Neural progenitor cell (in vitro differentiated cells): ENCODE data around the gene AKR7A2.

Source experiments
- EZH2phosphoT487 ChIP-seq: fragments of 200-600 bp; sonication (generic); IDR thresholded peaks from 2 replicates; pipeline ENCODE4 v1.6.1; 2017; ENCODE audit warnings: antibody characterized with exemption
- TF ChIP-seq, protein P1 (sequence below): fragments of 200-600 bp; sonication (generic); IDR thresholded peaks from 2 replicates; pipeline ENCODE4 v1.5.1; 2017; ENCODE audit warnings: antibody characterized with exemption, mild to moderate bottlenecking

DNA sequence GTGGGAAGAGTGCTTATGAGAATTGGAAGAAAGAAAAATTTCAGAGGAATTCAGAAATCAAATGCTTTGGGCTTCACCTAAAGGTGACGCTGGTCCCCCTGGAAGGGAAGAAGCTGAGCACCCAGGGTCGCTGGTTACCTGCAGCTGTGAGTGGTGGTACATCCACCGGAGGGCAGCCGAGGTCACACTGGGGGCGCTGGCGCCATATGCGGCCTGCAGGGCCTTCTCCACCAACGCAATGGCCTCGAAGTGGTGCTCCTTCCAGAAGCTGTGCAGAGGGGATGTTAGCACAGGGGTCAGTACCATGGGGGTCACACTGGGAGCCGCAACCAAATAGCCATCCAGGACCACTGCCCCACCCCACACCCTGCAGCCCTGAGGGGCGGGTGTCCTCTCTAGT lies 6.1 kb downstream of the AKR7A2 start:
- TF ChIP-seq, protein P1, sequence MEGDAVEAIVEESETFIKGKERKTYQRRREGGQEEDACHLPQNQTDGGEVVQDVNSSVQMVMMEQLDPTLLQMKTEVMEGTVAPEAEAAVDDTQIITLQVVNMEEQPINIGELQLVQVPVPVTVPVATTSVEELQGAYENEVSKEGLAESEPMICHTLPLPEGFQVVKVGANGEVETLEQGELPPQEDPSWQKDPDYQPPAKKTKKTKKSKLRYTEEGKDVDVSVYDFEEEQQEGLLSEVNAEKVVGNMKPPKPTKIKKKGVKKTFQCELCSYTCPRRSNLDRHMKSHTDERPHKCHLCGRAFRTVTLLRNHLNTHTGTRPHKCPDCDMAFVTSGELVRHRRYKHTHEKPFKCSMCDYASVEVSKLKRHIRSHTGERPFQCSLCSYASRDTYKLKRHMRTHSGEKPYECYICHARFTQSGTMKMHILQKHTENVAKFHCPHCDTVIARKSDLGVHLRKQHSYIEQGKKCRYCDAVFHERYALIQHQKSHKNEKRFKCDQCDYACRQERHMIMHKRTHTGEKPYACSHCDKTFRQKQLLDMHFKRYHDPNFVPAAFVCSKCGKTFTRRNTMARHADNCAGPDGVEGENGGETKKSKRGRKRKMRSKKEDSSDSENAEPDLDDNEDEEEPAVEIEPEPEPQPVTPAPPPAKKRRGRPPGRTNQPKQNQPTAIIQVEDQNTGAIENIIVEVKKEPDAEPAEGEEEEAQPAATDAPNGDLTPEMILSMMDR = no peak
- TF ChIP-seq EZH2phosphoT487 = no peak
